MV-4-11 (cell line): ENCODE results near the gene SPRR1A.

Experiments used
- DNase-seq: peaks from one replicate; lab custom pipeline; 2025; lab: John Stamatoyannopoulos, UW

SPRR1A gene

DNA sequence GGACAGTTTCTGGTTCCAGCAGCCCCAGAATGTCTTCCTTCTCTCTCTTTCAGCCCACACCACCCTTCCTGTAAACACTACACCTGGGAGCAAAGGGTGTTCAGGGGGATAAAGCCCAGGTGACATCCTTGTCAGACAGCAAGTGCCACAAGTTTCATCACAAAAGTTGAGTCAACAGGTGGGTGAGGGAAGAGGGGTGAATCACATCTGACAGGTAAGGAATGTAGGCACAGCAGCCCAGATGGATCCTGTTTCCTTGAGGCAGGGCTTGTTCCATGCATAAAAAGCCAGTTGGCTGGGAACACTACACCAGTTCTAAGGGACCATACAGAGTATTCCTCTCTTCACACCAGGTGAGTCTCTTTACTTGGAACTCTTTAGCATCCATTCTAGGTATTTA, 47.0 kb downstream of the SPRR1A start, which contains the start of gene SPRR1B:
Gene SPRR1B, plus strand, starts transcription at position 309 of the 400 bp plus-strand sequence. CDS start 1,143 bp downstream, outside the sequence.
- no peak for DNase-seq

DNA sequence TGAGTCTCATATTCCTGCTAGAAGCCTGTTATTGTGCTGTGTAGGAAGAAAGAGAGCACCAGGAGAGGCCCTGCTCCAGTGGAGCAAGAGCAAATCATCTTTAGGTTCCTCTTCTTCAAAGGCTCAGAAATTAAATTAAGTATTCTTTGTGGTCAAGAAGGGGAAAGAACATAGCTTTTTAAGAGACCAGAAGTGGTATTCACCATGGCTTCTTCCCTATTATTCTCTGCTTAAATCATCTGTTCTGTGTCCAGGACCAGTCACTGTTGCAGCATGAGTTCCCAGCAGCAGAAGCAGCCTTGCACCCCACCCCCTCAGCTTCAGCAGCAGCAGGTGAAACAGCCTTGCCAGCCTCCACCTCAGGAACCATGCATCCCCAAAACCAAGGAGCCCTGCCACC, 48.2 kb downstream of the SPRR1A start:
- DNase-seq = peak; percentile 58

DNA sequence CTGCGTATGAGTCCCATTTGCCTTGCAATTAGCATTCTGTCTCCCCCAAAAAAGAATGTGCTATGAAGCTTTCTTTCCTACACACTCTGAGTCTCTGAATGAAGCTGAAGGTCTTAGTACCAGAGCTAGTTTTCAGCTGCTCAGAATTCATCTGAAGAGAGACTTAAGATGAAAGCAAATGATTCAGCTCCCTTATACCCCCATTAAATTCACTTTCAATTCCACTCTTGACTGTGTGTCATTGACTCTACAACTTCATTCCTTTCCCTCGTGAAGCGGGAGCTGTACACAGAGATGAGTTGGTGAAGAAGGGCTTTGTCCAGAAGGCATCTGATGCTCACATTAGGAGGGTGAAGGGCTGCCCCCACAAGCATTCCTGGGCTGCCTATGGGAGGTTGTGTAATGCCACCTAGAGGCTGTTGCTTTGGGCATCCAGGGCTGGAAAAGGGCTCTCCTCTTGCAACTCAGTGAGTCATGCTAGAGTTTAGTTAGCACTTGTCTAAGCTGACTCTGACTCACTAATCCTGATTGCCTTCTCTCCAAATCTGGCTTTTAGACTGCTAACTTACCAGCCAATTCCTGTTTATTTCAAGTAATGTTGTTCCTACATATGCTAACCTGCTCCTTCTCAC, 48.9 kb downstream of the SPRR1A start:
- DNase-seq = peak; percentile 65

DNA sequence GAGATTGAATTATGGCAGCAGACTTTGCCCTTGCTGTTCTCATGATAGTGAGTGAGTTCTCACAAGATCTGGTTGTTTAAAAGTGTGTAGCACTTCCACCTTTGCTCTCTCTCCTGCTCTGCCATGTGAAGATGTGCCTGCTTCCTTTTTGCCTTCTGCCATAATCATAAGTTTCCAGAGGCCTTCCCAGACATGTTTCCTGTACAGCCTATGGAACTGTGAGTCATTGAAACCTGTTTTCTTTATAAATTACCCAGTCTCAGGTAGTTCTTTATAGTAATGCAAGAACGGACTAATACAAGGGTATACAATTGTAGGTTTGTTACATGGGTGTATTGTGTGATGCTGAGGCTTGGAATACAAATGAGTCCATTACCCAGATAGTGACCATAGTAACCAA, 51.3 kb downstream of the SPRR1A start:
- no peak for DNase-seq
